A673 (cell line): ENCODE results near the gene MON1B. TPM values are rescaled to one million over a fixed set of nuclear protein-coding genes. Genes with fewer than 3 reads are reported as not detected.
A peak's percentile ranks its signal among the peaks of the same experiment; 100 is the strongest.

ENCODE experiments used
- BruUV-seq: library from RNA; stranded (reverse); fragments of 400-500 nt; replicated peaks from 2 replicates; lab custom pipeline; 2021; lab: Mats Ljungman, UMichigan
- CTCF ChIA-PET: fragments of 300-600 bp; sonication (Branson Sonifier 250); formaldehyde crosslinking; loops from one replicate; lab custom pipeline; 2022; ENCODE audit warnings: antibody characterized with exemption; lab: Charles Lee
- POLR2A ChIA-PET: fragments of 300-600 bp; sonication (Branson Sonifier 250); formaldehyde crosslinking; loops from one replicate; lab custom pipeline; 2022; ENCODE audit warnings: antibody characterized with exemption; ENCODE audit not compliant: low non-redundant PET; lab: Charles Lee
- DNase-seq: peaks from one replicate; pipeline ENCODE4 v3.0.0-alpha.2; 2015; ENCODE audit warnings: low spot score
- H3K27ac ChIP-seq: fragments of 200-600 bp; sonication (generic); 2 replicates; pipeline ENCODE4 v1.5.1; 2016; ENCODE audit warnings: mixed run types, low read depth, mild to moderate bottlenecking, mixed read lengths, antibody characterized with exemption, low read length; ENCODE audit not compliant: poor library complexity, severe bottlenecking
- H3K27me3 ChIP-seq: fragments of 200-600 bp; sonication (generic); replicated peaks from 2 replicates; pipeline ENCODE4 v1.6.1; 2017; ENCODE audit warnings: mixed run types, low read depth, mild to moderate bottlenecking, mixed read lengths, antibody characterized with exemption, low read length; ENCODE audit not compliant: insufficient read depth, poor library complexity
- H3K36me3 ChIP-seq: fragments of 200-600 bp; sonication (generic); 2 replicates; pipeline ENCODE4 v1.6.1; 2016; ENCODE audit warnings: mixed run types, mild to moderate bottlenecking, mixed read lengths, antibody characterized with exemption, low read length; ENCODE audit not compliant: insufficient read depth, poor library complexity, severe bottlenecking
- H3K4me1 ChIP-seq: fragments of 200-600 bp; sonication (generic); 2 replicates; pipeline ENCODE4 v1.6.1; 2017; ENCODE audit warnings: mixed run types, mild to moderate bottlenecking, mixed read lengths, antibody characterized with exemption, low read length; ENCODE audit not compliant: insufficient read depth, poor library complexity, severe bottlenecking
- H3K4me3 ChIP-seq: fragments of 200-600 bp; sonication (generic); 2 replicates; pipeline ENCODE4 v1.5.1; 2016; ENCODE audit warnings: low read depth, mixed run types, mild to moderate bottlenecking, mixed read lengths, low read length; ENCODE audit not compliant: poor library complexity, severe bottlenecking
- H3K9me3 ChIP-seq: fragments of 200-600 bp; sonication (generic); 2 replicates; pipeline ENCODE4 v1.6.1; 2016; ENCODE audit warnings: mixed run types, low read depth, mild to moderate bottlenecking, mixed read lengths, antibody characterized with exemption, low read length; ENCODE audit not compliant: poor library complexity, severe bottlenecking
- CTCF ChIP-seq: fragments of 300-800, 200-600 bp; sonication (generic); conservative IDR thresholded peaks from 2 replicates; pipeline ENCODE4 v1.5.1; 2017; ENCODE audit warnings: low read depth, mild to moderate bottlenecking, antibody characterized with exemption, low read length, moderate library complexity, mixed read lengths
- EZH2 ChIP-seq: fragments of 200-600 bp; sonication (generic); IDR thresholded peaks from 2 replicates; pipeline ENCODE4 v1.6.1; 2017; ENCODE audit warnings: borderline replicate concordance, low read depth, mild to moderate bottlenecking, mixed read lengths, antibody characterized with exemption, low read length; ENCODE audit not compliant: poor library complexity, severe bottlenecking
- intact Hi-C: fragments of 100-400 bp; cut with micrococcal nuclease; formaldehyde crosslinking; loops from one replicate; pipeline ENCODE4 v1.10.0; 2022; ENCODE audit not compliant: unreplicated experiment
- total RNA-seq: library from RNA; stranded (reverse); gene quantifications from 2 replicates; pipeline ENCODE4 v1.2.3, GENCODE V29; 2021

The MON1B gene
- total RNA-seq, 1 experiment from 2014 or later: 44.1 TPM

GRCh38 chr16:77212741-77213541 is 22.0 kb downstream of the MON1B start:
- peaks cover 4% of the 10 kb centered on the region for H3K4me1 ChIP-seq
- ChIA-PET CTCF (no interaction called here), POLR2A (no interaction called here)
- TF ChIP-seq EZH2 (no peak), CTCF (no peak)
- BruUV-seq: no TSS peak
- H3K27me3 ChIP-seq: peaks cover 4% of the 10 kb centered on the region
- peak overlapping the region; percentile 57 for H3K4me3 ChIP-seq
- peak; percentile 67 for DNase-seq
- H3K27ac ChIP-seq: no peak overlapping the region
- H3K36me3 ChIP-seq: no peaks in the 10 kb centered on the region
- intact Hi-C loops: no loop called here
- no peaks in the 10 kb centered on the region for H3K9me3 ChIP-seq

DNA sequence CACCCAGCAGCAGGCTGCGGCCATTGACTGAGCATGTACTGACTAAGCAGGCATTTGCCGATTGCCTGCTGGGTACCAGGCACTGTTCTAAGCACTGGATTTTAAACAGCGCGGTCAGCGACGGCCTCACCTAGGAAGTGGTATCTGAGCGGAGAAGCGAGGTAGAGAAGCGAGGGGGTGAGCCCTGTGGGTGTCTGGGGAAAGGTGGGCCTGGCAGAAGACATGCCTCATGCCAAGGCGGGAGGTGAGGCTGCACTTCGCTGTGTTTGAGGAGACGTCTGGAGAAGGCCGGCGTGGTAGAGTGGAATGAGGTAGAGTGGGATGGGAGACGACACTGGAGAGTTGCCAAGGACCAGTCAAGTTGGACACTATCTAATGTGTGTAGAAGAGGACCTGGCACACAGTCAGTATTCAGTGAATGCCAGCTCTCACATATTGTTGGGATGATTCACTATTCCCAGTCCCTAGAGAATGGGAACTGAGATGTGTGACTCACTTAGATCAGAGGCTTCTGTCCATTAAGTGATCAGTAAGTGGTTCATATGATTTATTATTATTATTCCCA is 22.6 kb downstream of the MON1B start:
- no TSS peak for BruUV-seq
- no peak for TF ChIP-seq CTCF
- no peak for TF ChIP-seq EZH2
- Histone ChIP-seq H3K4me3 (no peak overlapping the region), H3K27ac (no peak overlapping the region), H3K9me3 (no peaks in the 10 kb centered on the region), H3K36me3 (no peaks in the 10 kb centered on the region), H3K4me1 (peaks cover 4% of the 10 kb centered on the region), H3K27me3 (peaks cover 4% of the 10 kb centered on the region)
- ChIA-PET CTCF (no interaction called here), POLR2A (no interaction called here)
- peak; percentile 67 for DNase-seq
- intact Hi-C loops: no loop called here

GRCh38 chr16:77214411-77215138 is 23.6 kb downstream of the MON1B start:
- Histone ChIP-seq H3K9me3 (no peaks in the 10 kb centered on the region), H3K4me1 (peaks cover 4% of the 10 kb centered on the region), H3K27me3 (peaks cover 4% of the 10 kb centered on the region), H3K4me3 (no peak overlapping the region), H3K36me3 (no peaks in the 10 kb centered on the region), H3K27ac (no peak overlapping the region)
- ChIA-PET CTCF (no interaction called here), POLR2A (no interaction called here)
- no TSS peak for BruUV-seq
- no peak for TF ChIP-seq CTCF
- TF ChIP-seq EZH2: no peak
- no peak for DNase-seq
- intact Hi-C loops: no loop called here
